ENCODE measurements around the gene BPIFB3. TPM values are rescaled to one million over a fixed set of nuclear protein-coding genes. Genes with fewer than 3 reads are reported as not detected.

BPIFB3 gene
- total RNA-seq, 1 experiment from 2014 or later = not detected

DNA sequence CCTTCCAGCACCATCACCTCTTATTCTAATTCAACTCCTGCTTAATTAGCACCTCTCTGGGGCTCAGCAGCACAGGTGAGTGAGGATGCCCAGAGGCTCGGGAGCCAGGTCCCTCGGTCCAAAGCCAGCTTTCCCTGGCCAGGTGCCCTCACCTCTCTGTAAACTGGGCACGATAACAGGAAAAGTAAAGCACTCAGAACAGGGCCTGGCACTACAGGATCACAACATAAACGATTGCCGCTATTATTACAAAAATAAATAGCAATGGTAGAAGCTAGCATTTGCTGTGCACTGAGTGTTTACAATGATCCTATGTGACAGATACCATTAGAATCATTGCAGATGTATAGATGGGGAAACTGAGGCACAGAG is 43.6 kb upstream of the BPIFB3 start:
- CTCF ChIA-PET = no interaction called here
- no TSS peak for BruUV-seq (replicated peaks)
- no peak overlapping the region for H3K4me3 ChIP-seq (ENCODE audit: low read depth, low read length, poor library complexity, severe bottlenecking)
- H3K27me3 ChIP-seq (replicated peaks; ENCODE audit: insufficient read depth, low read depth, low read length, poor library complexity) = peaks cover 38% of the 10 kb centered on the region
- no peak for DNase-seq (ENCODE audit: low spot score)
- no peak overlapping the region for H3K27ac ChIP-seq (ENCODE audit: low read depth, low read length, poor library complexity, severe bottlenecking)
- TF ChIP-seq, protein P1, sequence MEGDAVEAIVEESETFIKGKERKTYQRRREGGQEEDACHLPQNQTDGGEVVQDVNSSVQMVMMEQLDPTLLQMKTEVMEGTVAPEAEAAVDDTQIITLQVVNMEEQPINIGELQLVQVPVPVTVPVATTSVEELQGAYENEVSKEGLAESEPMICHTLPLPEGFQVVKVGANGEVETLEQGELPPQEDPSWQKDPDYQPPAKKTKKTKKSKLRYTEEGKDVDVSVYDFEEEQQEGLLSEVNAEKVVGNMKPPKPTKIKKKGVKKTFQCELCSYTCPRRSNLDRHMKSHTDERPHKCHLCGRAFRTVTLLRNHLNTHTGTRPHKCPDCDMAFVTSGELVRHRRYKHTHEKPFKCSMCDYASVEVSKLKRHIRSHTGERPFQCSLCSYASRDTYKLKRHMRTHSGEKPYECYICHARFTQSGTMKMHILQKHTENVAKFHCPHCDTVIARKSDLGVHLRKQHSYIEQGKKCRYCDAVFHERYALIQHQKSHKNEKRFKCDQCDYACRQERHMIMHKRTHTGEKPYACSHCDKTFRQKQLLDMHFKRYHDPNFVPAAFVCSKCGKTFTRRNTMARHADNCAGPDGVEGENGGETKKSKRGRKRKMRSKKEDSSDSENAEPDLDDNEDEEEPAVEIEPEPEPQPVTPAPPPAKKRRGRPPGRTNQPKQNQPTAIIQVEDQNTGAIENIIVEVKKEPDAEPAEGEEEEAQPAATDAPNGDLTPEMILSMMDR (conservative IDR thresholded peaks at IDR 0.05; ENCODE audit: low read depth, low read length) = no peak
- no peak for TF ChIP-seq EZH2 (IDR thresholded peaks at IDR 0.05; ENCODE audit: borderline replicate concordance, low read depth, low read length, poor library complexity, severe bottlenecking)
- H3K36me3 ChIP-seq (ENCODE audit: insufficient read depth, low read length, poor library complexity, severe bottlenecking) = no peaks in the 10 kb centered on the region
- POLR2A ChIA-PET (ENCODE audit: low non-redundant PET) = no interaction called here
- intact Hi-C loops (cut with micrococcal nuclease; ENCODE audit: unreplicated experiment) = no loop called here
- no peaks in the 10 kb centered on the region for H3K9me3 ChIP-seq (ENCODE audit: low read depth, low read length, poor library complexity, severe bottlenecking)
- H3K4me1 ChIP-seq (ENCODE audit: insufficient read depth, low read length, poor library complexity, severe bottlenecking) = no peaks in the 10 kb centered on the region

DNA sequence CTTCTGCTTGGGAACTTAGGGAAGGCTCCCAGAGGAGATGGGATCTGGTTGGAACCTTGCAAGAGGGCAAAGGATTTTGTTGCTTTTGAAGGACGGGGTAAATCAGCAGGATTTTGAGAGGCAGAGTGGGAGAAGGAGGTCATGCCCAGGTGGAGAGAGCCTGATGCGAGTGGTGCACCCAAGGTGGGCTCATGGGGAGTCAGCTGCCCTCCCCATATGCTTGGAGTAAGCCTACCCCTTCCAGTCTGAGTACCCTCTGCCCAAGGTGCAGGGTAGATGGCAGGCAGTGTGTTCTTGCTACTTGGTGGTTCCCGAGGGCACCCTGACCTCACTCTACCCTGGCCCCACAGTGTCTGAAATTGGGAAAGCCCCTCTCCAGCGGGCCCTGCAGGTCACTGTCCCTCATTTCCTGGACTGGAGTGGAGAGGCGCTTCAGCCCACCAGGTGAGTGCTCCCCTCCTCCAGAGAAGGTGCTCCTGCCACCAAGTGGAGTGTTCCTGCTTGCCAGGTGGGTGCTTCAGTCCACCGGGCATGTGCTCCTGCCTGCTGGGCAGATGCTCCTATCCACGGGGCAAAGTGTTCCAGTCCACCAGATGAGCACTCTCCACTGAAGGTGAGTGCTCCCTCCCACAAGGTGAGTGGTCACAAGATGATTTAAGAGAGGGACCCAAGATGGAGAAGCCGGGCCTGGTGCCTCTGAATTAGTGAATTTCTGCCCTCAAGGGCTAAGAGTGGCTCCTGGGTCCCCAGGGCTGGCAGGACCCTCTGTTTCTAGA is 42.8 kb upstream of the BPIFB3 start:
- intact Hi-C loops (cut with micrococcal nuclease; ENCODE audit: unreplicated experiment) = no loop called here
- H3K27me3 ChIP-seq (replicated peaks; ENCODE audit: insufficient read depth, low read depth, low read length, poor library complexity) = peaks cover 45% of the 10 kb centered on the region
- DNase-seq (ENCODE audit: low spot score) = no peak
- no peaks in the 10 kb centered on the region for H3K36me3 ChIP-seq (ENCODE audit: insufficient read depth, low read length, poor library complexity, severe bottlenecking)
- no peak for TF ChIP-seq EZH2 (IDR thresholded peaks at IDR 0.05; ENCODE audit: borderline replicate concordance, low read depth, low read length, poor library complexity, severe bottlenecking)
- TF ChIP-seq, protein P1 (conservative IDR thresholded peaks at IDR 0.05; ENCODE audit: low read depth, low read length) = no peak
- H3K4me1 ChIP-seq (ENCODE audit: insufficient read depth, low read length, poor library complexity, severe bottlenecking) = no peaks in the 10 kb centered on the region
- ChIA-PET POLR2A (ENCODE audit: low non-redundant PET) (no interaction called here), CTCF (no interaction called here)
- no peak overlapping the region for H3K4me3 ChIP-seq (ENCODE audit: low read depth, low read length, poor library complexity, severe bottlenecking)
- no peak overlapping the region for H3K27ac ChIP-seq (ENCODE audit: low read depth, low read length, poor library complexity, severe bottlenecking)
- BruUV-seq (replicated peaks) = no TSS peak
- H3K9me3 ChIP-seq (ENCODE audit: low read depth, low read length, poor library complexity, severe bottlenecking) = no peaks in the 10 kb centered on the region

DNA sequence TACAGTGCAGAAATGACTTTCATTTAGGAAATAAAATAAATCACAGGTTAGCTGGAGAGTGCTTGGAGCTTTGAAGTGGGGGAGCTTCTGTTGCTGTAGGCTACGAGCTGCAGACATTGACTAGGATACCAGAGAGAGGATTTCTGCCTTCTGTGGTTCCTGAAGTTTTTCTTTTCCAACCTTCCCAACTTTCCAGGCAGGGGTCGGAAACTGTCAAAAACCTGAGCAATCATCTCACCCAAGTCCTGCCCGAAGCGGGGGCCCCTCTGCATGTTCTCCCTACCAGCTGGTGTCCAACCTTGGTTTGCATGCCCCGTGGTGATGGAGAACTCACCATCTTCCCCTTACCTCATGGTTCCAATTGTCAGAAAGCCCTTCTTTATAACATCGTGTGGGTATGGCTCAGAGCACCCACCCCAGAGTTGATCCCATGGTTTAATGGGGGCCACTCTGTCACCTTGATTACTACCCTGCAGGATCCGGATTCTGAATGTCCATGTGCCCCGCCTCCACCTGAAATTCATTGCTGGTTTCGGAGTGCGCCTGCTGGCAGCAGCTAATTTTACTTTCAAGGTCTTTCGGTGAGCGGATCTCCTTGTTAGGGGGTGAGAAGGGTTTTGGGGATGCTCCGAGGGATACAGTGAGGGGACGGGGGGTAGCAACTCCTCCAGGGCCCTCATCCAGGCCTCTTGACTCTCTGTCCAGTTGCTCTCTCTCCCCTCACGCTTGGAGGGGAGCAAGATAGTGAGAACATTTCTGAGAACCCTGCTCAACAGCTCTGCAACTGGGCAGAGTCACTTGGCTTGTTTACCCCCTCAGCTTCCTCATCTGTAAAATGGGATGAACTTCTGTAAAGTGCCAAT is 41.1 kb upstream of the BPIFB3 start:
- no peak for TF ChIP-seq EZH2 (IDR thresholded peaks at IDR 0.05; ENCODE audit: borderline replicate concordance, low read depth, low read length, poor library complexity, severe bottlenecking)
- TF ChIP-seq, protein P1 (conservative IDR thresholded peaks at IDR 0.05; ENCODE audit: low read depth, low read length) = no peak
- BruUV-seq (replicated peaks) = no TSS peak
- Histone ChIP-seq H3K36me3 (ENCODE audit: insufficient read depth, low read length, poor library complexity, severe bottlenecking) (no peaks in the 10 kb centered on the region), H3K27ac (ENCODE audit: low read depth, low read length, poor library complexity, severe bottlenecking) (no peak overlapping the region), H3K9me3 (ENCODE audit: low read depth, low read length, poor library complexity, severe bottlenecking) (no peaks in the 10 kb centered on the region), H3K4me1 (ENCODE audit: insufficient read depth, low read length, poor library complexity, severe bottlenecking) (no peaks in the 10 kb centered on the region), H3K4me3 (ENCODE audit: low read depth, low read length, poor library complexity, severe bottlenecking) (no peak overlapping the region), H3K27me3 (replicated peaks; ENCODE audit: insufficient read depth, low read depth, low read length, poor library complexity) (peaks cover 60% of the 10 kb centered on the region)
- intact Hi-C loops (cut with micrococcal nuclease; ENCODE audit: unreplicated experiment) = no loop called here
- ChIA-PET POLR2A (ENCODE audit: low non-redundant PET) (no interaction called here), CTCF (no interaction called here)
- no peak for DNase-seq (ENCODE audit: low spot score)

Measured in A673 (cell line).